VCaP (cell line): ENCODE results near the gene RSAD1.
"Not testable (repeated sequence)": the region's sequence is repeated elsewhere in the genome, so short reads cannot be mapped to it uniquely, and the experiment has no call there.

ENCODE experiments used
- H3K27ac ChIP-seq: fragments of 450-650 bp; 2 replicates; pipeline ENCODE4 v1.5.1; 2017
- CTCF ChIP-seq: fragments of 450-650 bp; conservative IDR thresholded peaks from 2 replicates; pipeline ENCODE4 v1.5.1; 2017; ENCODE audit warnings: mild to moderate bottlenecking, moderate library complexity

The RSAD1 gene

GRCh38 chr17:50475362-50475761 is 3.3 kb upstream of the RSAD1 start:
- TF ChIP-seq CTCF, result no peak

GRCh38 chr17:50475775-50476544 is 2.7 kb upstream of the RSAD1 start:
- H3K27ac ChIP-seq, result not testable (repeated sequence)

More at GRCh38 chr17:50475362-50475761, 3.3 kb upstream of the RSAD1 start:
- no peak overlapping the region for H3K27ac ChIP-seq

GRCh38 chr17:50476545-50477315 is 1.9 kb upstream of the RSAD1 start:
- H3K27ac ChIP-seq, result peak overlapping the region; percentile 96; the same call in 1 of the 2 replicates
- no peak for TF ChIP-seq CTCF

GRCh38 chr17:50477976-50478375 is 684 bp upstream of the RSAD1 start:
- no peak for TF ChIP-seq CTCF
- peak overlapping the region; percentile 96 for H3K27ac ChIP-seq

GRCh38 chr17:50479522-50480141 is 972 bp downstream of the RSAD1 start:
- peak; percentile 71 for TF ChIP-seq CTCF
- peak overlapping the region; percentile 96 for H3K27ac ChIP-seq

- TF ChIP-seq CTCF, result no peak
These were observed 1.6 kb downstream of the RSAD1 start for GRCh38 chr17:50480142-50480764.

GRCh38 chr17:50480854-50481490 is 2.3 kb downstream of the RSAD1 start:
- TF ChIP-seq CTCF, result no peak
- no peak overlapping the region for H3K27ac ChIP-seq

More at GRCh38 chr17:50480142-50480764, 1.6 kb downstream of the RSAD1 start:
- peak overlapping the region; percentile 96 for H3K27ac ChIP-seq
